ENCODE measurements around the gene PREX1.

The PREX1 gene

GRCh38 chr20:48797275-48797825, 30.4 kb downstream of the PREX1 start:
- no peak for DNase-seq (ENCODE audit: low read depth, low spot score)

- DNase-seq (ENCODE audit: low read depth, low spot score) = no peak
Measured at GRCh38 chr20:48795732-48796131, 32.1 kb downstream of the PREX1 start.

GRCh38 chr20:48794816-48795457, 32.9 kb downstream of the PREX1 start:
- no peak for DNase-seq (ENCODE audit: low read depth, low spot score)

GRCh38 chr20:48794360-48794759, 33.4 kb downstream of the PREX1 start:
- DNase-seq (ENCODE audit: low read depth, low spot score) = peak; percentile 30

- DNase-seq (ENCODE audit: low read depth, low spot score) = no peak
Measured at GRCh38 chr20:48793776-48794175, 34.0 kb downstream of the PREX1 start.

- DNase-seq (ENCODE audit: low read depth, low spot score) = no peak
Measured at GRCh38 chr20:48791666-48792071, 36.1 kb downstream of the PREX1 start.

- DNase-seq (ENCODE audit: low read depth, low spot score) = no peak
Measured at GRCh38 chr20:48791014-48791413, 36.8 kb downstream of the PREX1 start.

GRCh38 chr20:48790473-48791003, 37.3 kb downstream of the PREX1 start:
- DNase-seq (ENCODE audit: low read depth, low spot score) = no peak

- DNase-seq (ENCODE audit: low read depth, low spot score) = no peak
Measured at GRCh38 chr20:48789781-48790472, 37.9 kb downstream of the PREX1 start.

GRCh38 chr20:48789185-48789668, 38.6 kb downstream of the PREX1 start:
- no peak for DNase-seq (ENCODE audit: low read depth, low spot score)

- DNase-seq (ENCODE audit: low read depth, low spot score) = no peak
Measured at GRCh38 chr20:48788486-48789072, 39.2 kb downstream of the PREX1 start.

GRCh38 chr20:48787861-48788375, 39.9 kb downstream of the PREX1 start:
- DNase-seq (ENCODE audit: low read depth, low spot score) = no peak

- DNase-seq (ENCODE audit: low read depth, low spot score) = no peak
Measured at GRCh38 chr20:48786951-48787705, 40.7 kb downstream of the PREX1 start.

- no peak for DNase-seq (ENCODE audit: low read depth, low spot score)
Measured at GRCh38 chr20:48785801-48786200, 42.0 kb downstream of the PREX1 start.

GRCh38 chr20:48785256-48785655, 42.5 kb downstream of the PREX1 start:
- no peak for DNase-seq (ENCODE audit: low read depth, low spot score)

GRCh38 chr20:48784273-48784641, 43.5 kb downstream of the PREX1 start:
- DNase-seq (ENCODE audit: low read depth, low spot score) = no peak

- no peak for DNase-seq (ENCODE audit: low read depth, low spot score)
Measured at GRCh38 chr20:48783533-48784272, 44.1 kb downstream of the PREX1 start.

GRCh38 chr20:48782901-48783308, 44.9 kb downstream of the PREX1 start:
- DNase-seq (ENCODE audit: low read depth, low spot score) = no peak

GRCh38 chr20:48782053-48782452, 45.7 kb downstream of the PREX1 start:
- no peak for DNase-seq (ENCODE audit: low read depth, low spot score)

- no peak for DNase-seq (ENCODE audit: low read depth, low spot score)
Measured at GRCh38 chr20:48781634-48782033, 46.2 kb downstream of the PREX1 start.

- no peak for DNase-seq (ENCODE audit: low read depth, low spot score)
Measured at GRCh38 chr20:48779435-48779834, 48.4 kb downstream of the PREX1 start.

Measured in ELF-1 (cell line).